Activated CD4-positive, CD25-positive, alpha-beta regulatory T cell treated with anti-CD3 and anti-CD28 coated beads, Interleukin-2, amount 50 U/mL, for 72 hours (primary cell): Measurements from ENCODE around the gene FXYD3.
"Not testable (repeated sequence)": the region's sequence is repeated elsewhere in the genome, so short reads cannot be mapped to it uniquely, and the experiment has no call there.

ENCODE experiments used
- DNase-seq: peaks from one replicate; pipeline ENCODE4 v3.0.0; 2021

Gene FXYD3

GRCh38 chr19:35087393-35087792 is 28.2 kb upstream of the FXYD3 start:
- no peak for DNase-seq

GRCh38 chr19:35088131-35088913 is 27.3 kb upstream of the FXYD3 start:
- no peak for DNase-seq

- no peak for DNase-seq
Measured at GRCh38 chr19:35089554-35089953, 26.1 kb upstream of the FXYD3 start.

DNA sequence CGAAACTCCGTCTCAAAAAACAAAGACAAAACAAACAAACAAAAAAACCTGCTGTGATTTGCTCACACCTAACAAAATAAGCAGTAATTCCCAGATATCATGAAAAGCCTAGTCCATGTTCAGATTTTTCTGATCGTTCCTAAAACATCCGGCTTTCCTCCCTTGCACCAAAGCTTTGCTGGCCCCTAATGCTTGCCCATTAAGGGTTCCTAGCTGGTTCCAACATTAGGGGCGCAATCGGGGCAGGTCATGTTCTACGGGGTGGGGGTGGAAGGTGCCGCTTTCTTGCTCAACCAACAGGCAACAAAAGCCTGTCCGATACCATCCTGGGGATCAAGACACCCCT is 25.5 kb upstream of the FXYD3 start:
- DNase-seq, result no peak

DNA sequence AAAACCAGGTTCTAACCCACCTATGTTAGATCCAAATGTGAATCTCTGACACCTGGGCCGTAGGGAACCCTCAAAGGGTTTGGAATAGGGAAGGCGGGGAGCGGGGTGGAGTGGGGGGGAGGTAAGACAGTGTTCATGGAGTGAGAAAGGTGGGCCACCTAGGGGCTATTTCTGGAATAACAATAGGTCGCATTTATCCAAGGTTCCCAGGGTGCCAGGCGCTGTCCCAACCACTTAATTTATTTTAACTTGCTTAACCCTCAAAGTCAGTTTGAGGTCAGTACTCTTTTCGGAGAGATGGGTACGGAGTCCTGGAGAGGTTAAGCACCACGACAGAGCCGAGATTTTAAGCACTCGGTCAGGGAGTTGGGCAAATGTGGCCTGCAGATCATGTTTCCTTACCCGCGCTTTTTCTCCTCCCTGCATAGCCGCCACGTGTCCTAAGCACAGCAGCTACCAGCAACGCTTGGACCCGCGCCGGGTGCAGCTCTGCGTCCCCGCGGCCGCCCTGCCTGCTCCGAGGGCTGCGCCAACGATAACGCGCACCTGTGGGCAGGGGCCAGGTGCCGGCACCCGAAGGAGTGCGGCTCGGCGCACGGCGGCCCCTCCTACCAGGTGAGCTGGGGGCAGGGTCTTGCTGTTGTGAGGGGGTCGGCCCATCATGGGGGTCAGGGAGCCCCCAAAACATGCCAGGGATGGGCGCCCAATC is 25.0 kb upstream of the FXYD3 start:
- DNase-seq, result no peak

DNA sequence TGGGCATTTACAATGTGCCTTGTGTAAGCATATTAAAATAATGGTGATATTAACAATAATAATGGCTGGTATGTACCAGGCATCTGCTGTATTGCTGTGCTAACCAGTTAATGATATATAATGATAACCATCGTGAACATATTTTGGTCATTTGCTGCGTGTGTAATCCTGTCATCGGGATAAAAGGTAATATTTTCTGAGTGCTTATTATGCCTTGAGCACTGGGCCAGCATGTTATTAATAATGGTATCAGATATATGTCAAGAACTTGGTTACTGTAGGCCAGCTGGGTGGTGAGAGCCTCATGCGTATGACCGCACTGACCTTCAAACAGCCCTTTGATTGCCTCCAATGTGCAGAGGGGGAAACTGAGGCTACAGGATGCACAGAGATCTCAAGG is 22.2 kb upstream of the FXYD3 start:
- no peak for DNase-seq

- no peak for DNase-seq
Measured at GRCh38 chr19:35093941-35094647, 21.5 kb upstream of the FXYD3 start.

GRCh38 chr19:35094656-35095055 is 21.0 kb upstream of the FXYD3 start:
- no peak for DNase-seq

- DNase-seq, result no peak
Measured at GRCh38 chr19:35095667-35096368, 19.8 kb upstream of the FXYD3 start.

DNA sequence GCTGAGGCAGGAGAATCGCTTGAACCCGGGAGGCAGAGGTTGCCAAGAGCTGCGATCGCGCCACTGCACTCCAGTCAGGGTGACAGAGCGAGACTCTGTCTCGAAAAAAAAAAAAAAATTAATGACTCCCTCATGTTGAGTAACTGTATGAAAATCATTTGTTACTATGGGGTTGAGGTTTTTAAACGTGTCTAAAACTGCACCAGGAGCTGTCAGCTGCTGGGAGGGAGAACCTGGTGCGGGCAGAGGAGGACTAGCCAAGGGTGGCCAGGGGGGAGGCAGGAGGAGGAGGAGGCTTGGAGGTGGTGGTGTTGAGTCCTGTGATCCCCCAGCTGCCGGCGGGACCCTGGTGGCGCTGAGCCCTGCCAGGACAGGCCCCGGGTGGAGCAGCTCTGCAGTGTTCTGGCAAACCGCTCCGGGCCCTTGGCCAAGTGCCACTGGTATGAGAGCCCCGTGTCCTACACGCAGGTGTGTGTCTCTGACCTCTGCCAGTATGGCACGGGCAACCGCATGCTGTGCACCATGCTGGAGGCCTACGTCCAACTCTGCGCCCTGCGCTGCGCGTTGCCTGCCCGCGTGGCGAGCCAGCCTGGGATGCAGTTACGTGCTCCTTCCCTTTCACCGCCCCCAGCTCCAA is 17.1 kb upstream of the FXYD3 start:
- DNase-seq, result no peak

DNA sequence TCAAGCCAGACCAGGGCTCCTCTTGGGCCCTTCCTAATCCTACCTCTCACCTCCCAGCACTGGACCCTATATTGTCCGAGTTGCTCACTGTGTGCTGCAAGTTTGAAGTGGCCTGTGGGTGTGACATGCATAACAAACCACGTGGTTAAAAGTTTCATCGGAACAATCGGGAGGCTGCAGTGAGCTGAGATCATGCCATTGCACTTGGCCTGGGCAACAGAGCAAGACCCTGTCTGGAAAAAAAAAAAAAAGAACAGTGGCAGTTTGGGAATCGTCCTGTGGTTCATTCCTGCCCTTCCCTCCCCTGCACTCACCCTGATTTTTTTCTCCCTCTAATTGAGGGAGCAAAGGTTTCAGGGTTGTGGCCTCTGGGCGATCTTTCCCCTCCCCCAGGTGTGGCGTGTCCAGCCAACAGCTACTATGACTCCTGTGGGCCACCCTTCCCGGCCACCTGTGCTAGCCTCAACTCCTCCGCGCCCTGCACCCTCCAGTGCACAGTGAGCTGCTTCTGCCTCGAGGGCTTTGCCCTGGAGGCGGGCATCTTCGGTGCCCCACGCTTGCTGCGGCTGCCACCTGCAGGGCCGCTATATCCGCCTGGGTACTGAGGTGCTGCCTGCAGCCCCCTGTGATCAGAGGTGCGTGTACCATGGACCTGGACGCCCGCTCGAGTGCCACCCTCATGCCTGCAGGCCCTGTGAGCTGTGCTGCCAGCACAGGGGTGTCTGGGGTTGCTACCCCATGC is 16.3 kb upstream of the FXYD3 start:
- no peak for DNase-seq

- no peak for DNase-seq
Measured at GRCh38 chr19:35099897-35100275, 15.7 kb upstream of the FXYD3 start.

- DNase-seq, result no peak
Measured at GRCh38 chr19:35100588-35101533, 14.8 kb upstream of the FXYD3 start.

DNA sequence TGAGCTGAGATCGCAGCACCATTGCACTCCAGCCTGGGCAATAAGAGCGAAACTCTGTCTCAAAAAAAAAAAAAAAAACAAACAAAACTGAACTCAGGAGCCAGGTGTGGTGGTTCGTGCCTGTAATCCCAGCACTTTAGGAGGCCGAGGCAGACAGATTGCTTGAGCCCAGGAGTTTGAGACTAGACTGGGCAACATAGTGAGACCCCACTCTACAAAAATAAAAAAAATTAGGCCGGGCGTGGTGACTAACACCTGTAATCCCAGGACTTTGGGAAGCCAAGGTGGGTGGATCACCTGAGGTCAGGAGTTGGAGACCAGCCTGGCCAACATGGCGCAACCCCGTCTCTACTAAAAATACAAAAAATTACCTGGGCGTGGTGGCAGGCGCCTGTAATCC is 13.7 kb upstream of the FXYD3 start:
- DNase-seq, result not testable (repeated sequence)

- not testable (repeated sequence) for DNase-seq
Measured at GRCh38 chr19:35103614-35104013, 12.0 kb upstream of the FXYD3 start.

DNA sequence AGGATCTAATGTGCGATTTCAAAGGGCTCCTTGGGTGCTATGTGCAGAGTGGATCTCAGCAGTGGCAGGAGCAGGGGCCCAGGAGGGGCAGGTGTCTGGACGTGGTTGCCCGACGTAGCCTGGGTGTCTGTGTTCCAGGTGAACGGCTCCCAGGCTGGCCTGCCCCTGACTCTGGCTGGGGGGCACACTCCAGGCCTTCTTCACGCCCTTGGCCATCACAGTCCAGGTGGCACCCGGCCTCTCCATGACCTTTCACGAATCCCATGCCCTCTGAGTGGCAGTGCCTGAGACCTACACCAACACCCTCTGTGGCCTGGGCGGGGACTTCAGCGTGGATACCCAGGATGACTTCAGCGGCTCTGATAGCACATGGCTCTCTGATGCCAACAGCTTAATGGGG is 11.3 kb upstream of the FXYD3 start:
- no peak for DNase-seq

GRCh38 chr19:35105047-35105410 is 10.6 kb upstream of the FXYD3 start:
- no peak for DNase-seq

GRCh38 chr19:35105411-35106290 is 10.0 kb upstream of the FXYD3 start:
- DNase-seq, result no peak

- DNase-seq, result no peak
Measured at GRCh38 chr19:35106291-35106583, 9.4 kb upstream of the FXYD3 start.

DNA sequence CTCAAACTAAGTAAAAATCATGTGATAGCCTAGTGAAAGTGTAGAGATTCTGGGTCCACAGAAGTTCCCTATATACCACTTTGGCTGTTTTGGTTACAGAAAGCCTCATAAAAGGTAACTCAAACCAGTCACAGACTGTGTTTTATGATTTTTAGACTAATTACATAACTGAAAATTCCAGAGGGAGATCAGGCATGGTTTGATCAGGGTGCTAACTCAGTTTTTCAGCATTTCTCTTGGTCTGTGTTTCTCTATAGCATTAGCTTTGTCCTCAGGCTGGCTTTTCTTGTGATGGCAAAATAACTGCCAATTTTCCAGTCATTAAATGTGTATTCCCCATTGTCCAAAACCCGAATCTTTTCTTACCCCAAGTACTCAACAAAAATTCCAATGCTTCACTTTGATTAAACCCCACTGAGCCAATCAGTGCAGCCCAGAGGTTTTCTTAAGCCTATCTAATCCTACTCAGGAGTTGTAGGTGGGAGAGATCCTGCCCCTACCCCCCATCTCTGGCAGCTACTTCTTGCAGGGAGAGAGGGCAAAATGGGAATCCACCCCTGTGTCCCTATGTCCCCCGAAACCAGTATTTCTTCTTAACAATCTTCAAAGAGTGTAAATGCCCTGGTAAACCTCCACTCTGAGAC is 8.6 kb upstream of the FXYD3 start:
- DNase-seq, result no peak
